ENCODE data around the gene PCSK7.

DNA sequence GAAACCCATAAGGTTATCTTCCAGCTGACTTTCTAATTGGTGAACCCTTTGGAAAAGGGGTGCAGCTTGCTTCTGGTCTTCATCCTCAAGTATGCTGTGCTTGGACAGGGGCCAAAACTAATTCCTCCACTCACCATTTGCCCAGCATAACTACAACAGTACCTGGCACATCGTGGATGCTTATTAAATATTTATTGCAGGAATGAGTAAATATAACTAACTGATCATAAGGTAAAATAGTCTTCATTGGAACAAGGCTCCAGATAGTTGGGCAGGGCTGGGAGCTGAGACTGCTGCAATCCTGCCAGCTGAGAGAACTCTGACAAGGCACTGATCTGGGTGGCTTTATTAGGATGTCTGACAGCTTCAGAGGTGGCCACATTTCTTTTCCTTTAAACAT lies 55.7 kb downstream of the PCSK7 start:
- TF ChIP-seq, protein P1, sequence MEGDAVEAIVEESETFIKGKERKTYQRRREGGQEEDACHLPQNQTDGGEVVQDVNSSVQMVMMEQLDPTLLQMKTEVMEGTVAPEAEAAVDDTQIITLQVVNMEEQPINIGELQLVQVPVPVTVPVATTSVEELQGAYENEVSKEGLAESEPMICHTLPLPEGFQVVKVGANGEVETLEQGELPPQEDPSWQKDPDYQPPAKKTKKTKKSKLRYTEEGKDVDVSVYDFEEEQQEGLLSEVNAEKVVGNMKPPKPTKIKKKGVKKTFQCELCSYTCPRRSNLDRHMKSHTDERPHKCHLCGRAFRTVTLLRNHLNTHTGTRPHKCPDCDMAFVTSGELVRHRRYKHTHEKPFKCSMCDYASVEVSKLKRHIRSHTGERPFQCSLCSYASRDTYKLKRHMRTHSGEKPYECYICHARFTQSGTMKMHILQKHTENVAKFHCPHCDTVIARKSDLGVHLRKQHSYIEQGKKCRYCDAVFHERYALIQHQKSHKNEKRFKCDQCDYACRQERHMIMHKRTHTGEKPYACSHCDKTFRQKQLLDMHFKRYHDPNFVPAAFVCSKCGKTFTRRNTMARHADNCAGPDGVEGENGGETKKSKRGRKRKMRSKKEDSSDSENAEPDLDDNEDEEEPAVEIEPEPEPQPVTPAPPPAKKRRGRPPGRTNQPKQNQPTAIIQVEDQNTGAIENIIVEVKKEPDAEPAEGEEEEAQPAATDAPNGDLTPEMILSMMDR (IDR thresholded peaks at IDR 0.05) = no peak
- TF ChIP-seq POLR2A (IDR thresholded peaks at IDR 0.05) = no peak
- no peak for TF ChIP-seq EP300 (IDR thresholded peaks at IDR 0.05)
